ENCODE data around the gene FANCD2.
"Not testable (repeated sequence)": the region's sequence is repeated elsewhere in the genome, so short reads cannot be mapped to it uniquely, and the experiment has no call there.

The FANCD2 gene

DNA sequence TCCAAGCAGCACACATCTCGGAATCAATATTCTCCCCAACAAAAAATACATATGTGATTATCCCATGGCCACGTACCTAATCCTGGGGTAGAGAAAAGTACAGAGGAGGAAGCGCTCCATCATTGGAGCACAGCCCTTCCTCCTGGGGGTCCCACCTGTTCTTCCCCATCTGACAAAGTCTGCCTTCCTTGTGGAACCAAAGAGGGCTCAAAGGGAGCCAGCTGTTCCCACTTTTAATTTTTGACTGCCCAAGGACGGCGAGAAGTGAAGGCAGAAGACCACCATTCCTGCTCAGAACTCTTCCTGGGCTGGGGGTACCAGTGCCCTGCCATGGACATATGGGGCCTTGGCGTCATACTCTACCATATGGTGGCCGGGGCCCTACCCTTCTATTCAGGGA lies 14.1 kb upstream of the FANCD2 start:
- no peak for DNase-seq (ENCODE audit: low read depth in 2 of 2, low spot score in 1 of 2)

DNA sequence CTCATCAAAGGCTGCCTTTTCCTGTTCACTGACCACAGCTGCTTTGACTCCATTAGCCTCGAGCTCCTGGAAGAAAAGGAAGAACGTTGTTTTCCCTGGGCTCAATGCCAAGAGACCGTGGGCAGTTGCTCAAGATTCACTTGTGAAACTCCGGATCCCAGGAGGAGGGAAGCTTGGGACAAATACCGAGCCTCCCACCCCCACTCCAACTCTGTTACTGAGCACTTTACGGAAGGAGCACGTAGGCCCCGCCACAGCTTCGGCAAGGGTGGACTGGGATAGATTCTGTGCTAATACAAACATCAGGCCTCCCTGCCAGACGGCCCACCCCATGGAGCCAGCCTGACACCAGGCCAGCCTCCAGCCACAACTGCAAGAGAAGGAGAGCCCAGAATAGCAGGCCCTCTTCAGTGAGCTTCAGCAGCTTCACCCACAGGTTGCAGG lies 10.8 kb upstream of the FANCD2 start:
- DNase-seq (ENCODE audit: low read depth in 2 of 2, low spot score in 1 of 2), result no peak

DNA sequence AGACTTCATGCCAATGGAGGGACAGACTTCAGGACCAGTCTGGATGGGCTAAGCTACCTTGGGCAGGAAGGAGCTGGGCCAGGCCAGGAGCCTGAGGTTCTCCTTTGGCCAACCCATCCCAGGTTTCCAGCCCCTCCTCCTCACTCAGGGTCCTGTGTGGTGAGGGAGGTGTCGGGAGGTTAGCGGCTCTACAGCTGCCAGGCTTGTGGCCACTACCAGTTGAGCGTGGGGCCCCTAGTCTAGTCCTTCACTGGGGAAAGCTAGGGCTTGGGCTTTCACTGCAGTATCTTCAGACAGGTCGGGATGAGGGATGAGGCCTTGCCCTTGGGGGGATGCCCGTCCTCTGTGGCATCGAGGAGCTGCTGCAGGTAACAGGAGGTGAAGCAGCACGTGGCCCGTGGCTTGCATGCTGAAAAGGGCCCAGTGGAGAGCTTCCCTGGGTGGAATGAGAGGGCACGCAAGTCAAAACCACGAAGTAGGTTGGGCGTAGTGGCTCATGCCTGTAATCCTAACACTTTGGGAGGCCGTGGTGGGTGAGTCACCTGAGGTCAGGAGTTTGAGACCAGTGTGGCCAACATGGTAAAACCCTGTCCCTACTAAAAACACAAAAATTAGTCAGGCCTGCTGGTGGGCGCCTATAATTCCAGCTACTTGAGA lies 8.5 kb upstream of the FANCD2 start:
- no peak for DNase-seq (ENCODE audit: low read depth in 2 of 2, low spot score in 1 of 2)

DNA sequence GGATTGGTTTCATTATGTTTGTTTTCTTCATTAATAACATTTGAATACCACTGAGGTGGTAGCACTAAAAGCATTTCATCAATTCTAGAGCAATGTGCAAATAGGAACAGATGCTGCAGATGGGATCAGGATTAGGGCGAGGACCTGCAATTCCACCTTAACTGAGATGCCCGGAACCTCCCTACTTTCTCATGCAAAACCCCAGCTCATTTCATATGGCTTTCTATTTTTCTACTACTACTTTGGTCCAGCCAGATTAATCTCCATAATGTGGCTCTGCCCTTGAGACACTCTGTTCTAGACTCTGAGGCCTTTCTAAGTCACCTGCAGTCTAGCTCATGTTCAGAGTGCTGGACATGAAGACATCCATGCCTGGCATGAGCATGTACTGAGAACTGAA lies 7.4 kb upstream of the FANCD2 start:
- not testable (repeated sequence) for DNase-seq (ENCODE audit: low read depth in 2 of 2, low spot score in 1 of 2)

DNA sequence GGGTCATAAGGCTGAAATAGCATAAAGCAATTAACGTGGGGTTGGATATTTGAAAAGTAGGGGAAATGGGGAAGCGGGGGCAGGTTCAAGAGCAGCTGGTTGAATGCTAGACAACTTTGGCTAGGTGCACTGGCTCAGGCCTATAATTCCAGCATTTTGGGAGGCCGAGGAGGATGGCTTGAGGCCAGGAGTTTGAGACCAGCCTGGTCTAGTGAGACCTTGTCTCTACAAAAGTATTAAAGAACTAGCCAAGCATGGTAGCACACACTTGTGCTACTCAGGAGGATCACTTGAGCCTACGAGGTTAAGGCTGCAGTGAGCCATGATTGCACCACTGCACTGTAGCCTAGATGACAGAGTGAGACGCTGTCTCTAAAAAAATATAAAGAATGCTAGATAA lies 6.9 kb upstream of the FANCD2 start:
- DNase-seq (ENCODE audit: low read depth in 2 of 2, low spot score in 1 of 2), result no peak

DNA sequence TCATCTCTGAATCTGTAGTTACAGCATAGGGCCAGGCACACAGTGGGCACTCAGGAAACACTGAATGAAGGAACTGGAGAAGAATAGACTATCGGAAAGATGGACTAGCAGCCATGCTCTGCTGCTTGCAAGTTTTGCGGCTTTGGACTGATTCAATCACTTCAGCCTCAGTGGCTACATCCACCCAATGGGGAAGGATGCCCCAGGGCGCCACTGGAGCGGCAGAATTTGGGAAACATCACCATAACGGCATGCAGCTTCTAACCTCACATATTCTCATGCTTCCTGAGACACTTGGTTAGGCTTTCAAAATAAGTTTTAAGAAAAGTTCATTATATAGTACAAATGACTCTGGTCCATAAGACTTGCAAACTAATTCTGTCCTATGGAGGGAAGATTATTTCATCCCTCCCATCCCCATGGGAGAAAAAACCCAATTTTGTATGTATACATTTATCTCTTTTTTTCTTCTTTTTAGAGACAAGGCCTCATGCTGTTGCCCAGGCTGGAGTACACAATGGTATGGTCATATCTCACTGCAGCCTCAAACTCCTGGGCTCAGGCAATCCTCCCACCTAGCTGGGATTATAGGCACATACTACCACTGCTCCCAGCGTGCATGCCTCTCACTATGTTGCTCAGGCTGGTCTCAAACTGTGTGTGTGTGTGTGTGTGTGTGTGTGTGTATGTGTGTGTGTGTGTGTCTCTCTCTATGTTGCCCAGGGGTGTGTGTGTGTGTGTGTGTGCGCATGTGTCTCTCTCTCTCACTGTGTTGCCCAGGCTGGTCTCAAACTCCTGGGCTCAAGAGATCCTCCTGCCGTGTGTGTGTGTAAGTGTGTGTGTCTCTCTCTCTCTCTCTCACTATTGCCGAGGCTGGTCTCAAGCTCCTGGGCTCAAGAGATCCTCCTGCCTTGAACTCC lies 4.1 kb upstream of the FANCD2 start:
- no peak for DNase-seq (ENCODE audit: low read depth in 2 of 2, low spot score in 1 of 2)

DNA sequence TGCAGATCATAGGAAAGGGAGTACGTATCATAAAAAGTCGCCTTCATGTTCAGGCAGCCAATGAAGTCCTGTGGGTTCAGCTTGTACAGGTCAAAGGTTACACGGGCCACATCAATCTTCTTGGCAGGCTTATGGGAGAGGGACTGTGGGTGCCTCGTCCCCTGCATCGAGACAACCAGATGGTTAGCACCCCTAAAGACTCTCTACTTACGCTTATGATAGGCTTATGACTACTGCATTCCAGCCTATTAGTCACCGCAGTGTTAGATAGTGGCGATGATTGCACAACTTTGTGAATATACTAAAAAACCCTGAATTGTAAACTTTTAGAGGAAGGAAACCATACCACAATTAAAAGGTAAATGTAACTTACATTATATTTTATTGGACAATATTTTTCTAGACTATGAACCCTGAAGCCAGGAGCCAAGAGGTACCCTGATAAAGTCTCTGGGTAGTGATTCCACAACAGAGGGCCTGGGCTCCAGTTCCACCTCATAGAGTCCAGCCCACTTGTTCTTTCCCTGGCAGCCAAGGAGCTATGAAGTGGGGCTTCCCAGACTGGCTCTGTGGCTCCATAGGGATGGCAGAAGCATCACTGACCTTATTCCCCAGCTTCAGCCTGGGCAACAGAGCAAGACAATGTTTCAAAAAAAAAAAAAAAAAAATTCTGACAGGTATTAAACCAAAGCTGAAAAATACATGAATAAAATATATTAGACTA lies 2.5 kb upstream of the FANCD2 start:
- no peak for DNase-seq (ENCODE audit: low read depth in 2 of 2, low spot score in 1 of 2)

DNA sequence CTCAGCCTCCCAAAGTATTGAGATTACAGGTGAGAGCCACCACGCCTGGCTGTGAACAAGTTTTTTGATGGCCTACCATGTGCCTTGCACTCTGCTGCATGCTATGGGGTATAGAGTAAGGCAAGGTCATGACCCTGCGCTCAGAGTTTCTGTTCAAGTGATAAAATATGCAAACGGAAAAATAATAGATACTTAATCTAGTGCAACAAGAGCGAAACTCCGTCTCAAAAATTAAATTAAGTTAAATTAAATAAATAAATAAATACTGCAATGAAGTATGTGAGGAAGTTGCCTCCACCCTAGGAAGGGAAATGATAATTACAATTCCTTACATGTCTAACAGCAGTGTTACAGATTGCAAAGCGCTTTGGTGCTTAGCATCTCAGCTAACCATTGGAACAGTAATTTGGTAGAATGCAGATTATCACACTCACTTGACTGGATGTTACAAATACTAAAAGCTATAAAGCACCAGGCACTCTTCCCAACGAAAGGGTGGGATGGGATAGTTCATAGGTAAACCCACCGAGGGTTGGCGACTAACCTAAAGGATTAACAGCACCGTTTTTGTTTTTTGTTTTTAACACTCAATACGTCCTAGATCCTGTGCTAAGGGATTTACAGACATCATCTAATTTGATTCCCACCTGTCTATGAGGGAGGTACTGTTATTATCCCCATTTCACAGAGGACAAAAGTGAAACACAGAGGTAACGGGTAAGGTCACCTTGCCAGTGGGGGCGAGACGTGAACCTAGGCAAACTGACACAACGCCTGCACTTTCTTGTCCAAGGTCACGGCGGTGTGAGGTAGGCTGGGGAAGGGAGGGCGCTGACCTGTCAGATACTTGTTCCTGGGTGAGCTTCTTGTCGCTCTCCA lies 793 bp upstream of the FANCD2 start:
- no peak for DNase-seq (ENCODE audit: low read depth in 2 of 2, low spot score in 1 of 2)

DNA sequence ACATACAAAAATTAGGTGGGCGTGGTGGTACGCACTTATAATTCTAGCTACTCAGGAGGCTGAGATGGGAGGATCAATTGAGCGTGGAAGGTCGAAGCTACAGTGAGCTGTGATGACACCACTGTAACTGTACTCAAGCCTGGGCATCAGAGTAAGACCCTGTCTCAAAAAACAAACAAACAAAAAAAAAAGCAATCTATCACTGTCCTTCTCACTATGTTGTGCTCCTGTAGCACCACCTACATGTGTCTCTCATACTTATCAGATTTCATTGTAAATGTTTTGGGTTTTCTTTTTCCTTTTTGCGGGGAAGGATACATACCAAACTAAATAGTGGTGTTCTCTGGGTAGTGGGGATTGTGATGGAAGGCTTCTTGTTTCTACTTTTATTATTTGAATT lies 14.8 kb downstream of the FANCD2 start:
- DNase-seq (ENCODE audit: low read depth in 2 of 2, low spot score in 1 of 2), result no peak

DNA sequence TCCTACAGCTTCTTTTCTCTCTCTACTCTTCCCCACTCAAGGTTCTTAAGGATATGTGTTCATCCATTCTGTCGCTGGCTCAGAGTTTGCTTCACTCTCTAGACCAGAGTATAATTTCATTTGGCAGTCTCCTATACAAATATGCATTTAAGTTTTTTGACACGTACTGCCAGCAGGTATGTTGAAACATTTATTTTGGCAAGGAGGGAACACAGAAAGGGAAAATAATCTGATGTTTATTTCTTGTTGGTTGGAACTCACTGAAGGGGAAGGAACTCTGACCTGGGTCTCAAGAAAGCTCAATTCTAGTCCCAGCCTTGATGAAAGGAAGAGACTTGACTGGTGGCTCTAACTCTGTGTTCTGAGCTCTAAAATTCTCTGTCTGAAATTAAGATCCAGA lies 21.6 kb downstream of the FANCD2 start:
- DNase-seq (ENCODE audit: low read depth in 2 of 2, low spot score in 1 of 2), result no peak

DNA sequence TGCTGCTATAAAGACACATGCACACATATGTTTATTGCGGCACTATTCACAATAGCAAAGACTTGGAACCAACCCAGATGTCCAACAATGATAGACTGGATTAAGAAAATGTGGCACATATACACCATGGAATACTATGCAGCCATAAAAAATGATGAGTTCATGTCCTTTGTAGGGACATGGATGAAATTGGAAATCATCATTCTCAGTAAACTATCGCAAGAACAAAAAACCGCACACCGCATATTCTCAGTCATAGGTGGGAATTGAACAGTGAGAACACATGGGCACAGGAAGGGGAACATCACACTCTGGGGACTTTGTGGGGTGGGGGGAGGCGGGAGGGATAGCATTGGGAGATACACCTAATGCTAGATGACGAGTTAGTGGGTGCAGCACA lies 26.8 kb downstream of the FANCD2 start:
- DNase-seq (ENCODE audit: low read depth in 2 of 2, low spot score in 1 of 2), result not testable (repeated sequence)

DNA sequence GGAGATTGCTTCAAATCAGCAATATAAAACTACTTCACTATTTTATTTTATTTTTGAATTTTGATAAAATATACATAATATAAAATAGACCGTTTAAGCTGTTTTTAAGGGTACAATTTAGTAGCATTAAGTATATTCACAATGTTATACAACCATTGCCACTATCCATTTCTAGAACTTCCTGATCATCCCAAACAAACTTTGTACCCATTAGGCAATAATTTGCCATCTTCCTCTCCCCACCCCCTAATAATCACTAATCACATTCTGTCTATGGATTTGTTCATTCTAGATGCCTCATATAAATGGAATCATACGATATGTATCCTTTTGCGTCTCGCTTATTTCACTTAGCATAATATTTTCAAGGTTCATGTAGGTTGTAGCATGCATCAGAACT lies 28.9 kb downstream of the FANCD2 start:
- DNase-seq (ENCODE audit: low read depth in 2 of 2, low spot score in 1 of 2), result no peak

DNA sequence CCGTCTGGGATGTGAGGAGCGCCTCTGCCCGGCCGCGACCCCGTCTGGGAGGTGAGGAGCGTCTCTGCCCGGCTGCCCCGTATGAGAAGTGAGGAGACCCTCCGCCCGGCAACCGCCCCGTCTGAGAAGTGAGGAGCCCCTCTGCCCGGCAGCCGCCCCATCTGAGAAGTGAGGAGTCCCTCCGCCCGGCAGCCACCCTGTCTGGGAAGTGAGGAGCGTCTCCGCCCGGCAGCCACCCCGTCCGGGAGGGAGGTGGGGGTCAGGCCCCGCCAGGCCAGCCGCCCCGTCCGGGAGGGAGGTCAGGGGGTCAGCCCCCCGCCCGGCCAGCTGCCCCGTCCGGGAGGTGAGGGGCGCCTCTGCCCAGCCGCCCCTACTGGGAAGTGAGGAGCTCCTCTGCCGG lies 43.8 kb downstream of the FANCD2 start:
- not testable (repeated sequence) for DNase-seq (ENCODE audit: low read depth in 2 of 2, low spot score in 1 of 2)

DNA sequence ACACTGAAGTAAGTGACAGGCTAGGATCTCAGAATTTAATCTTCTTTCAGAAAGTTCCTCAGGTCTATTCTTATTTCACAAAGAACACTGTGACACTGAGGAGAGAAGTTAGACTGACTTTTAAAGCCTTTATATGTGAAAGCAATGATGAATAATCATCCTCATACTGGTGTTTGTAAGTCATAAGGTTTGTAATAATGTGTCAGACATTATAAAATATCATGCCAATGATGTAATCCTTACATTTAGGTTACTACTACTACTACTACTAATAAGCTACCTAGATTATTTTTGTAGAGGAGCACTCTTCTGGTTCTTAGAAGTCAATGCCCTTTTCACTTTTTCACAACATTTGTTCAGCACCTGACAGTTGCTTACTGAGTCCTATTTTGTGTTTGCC lies 48.4 kb downstream of the FANCD2 start:
- no peak for DNase-seq (ENCODE audit: low read depth in 2 of 2, low spot score in 1 of 2)

DNA sequence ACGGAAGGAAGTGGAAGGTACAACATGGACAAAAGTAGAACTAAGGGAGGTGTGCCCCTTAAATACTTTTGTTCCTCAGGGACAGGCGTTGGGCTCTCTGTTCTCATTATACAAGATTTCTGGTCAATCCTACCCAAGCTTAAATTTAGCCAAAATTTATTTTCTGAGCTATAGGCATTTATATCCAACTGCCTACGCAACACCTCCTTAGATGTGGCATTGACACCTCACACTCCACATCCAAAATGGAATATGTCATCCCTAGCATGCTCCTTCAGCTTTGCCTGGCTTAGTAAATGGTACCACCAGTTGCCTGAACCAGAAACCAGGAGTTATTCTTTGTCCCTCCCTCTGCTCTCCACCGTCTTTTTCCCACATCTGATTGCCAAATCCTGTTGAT lies 55.6 kb downstream of the FANCD2 start:
- no peak for DNase-seq (ENCODE audit: low read depth in 2 of 2, low spot score in 1 of 2)

DNA sequence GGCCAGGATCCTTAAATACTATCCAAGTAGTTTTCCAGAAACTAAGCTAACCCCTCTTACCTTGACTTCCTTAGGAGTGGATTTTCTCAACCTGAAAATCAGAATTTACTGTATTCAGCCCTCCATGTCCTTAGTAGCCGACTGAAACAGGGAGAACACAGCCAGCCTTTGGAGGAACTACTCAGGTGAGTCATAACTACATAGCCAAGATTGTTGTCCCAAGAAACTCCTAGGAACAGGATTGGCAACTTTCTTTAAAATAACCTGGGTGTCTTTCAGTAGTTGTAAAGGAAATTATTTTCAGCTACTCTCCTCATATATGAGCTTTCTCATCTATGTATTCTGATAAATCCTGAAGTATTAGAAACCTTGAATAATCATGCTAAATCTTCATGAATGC lies 59.5 kb downstream of the FANCD2 start:
- no peak for DNase-seq (ENCODE audit: low read depth in 2 of 2, low spot score in 1 of 2)

DNA sequence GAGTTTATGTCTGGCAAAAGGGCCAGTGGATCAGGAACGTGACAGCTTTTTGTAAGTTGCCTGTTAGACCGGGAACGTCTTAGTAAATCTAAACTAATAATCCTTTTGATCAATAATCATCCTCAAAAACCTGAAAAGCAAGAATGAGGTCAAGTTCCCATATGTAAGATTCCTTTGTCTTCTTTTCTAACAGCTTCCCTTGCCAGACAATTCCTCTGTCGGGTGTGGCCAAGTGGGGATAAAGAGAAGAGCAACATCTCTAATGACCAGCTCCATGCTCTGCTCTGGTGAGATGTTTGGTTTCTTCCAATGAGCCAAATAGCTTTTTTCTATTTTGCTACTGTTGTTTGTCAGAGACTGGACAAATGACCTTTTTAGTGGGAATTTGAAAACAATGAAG lies 62.0 kb downstream of the FANCD2 start:
- no peak for DNase-seq (ENCODE audit: low read depth in 2 of 2, low spot score in 1 of 2)

DNA sequence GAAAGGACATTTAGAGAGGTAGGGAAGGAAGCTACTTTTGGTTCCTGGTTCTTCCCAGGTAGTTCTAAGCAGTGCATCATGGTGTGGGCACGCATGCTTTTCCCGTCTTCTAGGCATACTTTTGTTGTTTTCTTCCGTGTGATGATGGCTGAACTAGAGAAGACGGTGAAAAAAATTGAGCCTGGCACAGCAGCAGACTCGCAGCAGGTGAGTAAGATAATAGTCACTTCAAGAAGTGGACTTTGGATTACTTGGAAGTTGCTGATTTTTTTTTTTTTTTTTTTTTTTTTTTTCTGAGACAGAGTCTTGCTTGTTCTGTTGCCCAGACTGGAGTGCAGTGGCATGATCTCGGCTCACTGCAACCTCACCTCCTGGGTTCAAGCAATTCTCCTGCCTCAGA lies 63.9 kb downstream of the FANCD2 start:
- no peak for DNase-seq (ENCODE audit: low read depth in 2 of 2, low spot score in 1 of 2)

DNA sequence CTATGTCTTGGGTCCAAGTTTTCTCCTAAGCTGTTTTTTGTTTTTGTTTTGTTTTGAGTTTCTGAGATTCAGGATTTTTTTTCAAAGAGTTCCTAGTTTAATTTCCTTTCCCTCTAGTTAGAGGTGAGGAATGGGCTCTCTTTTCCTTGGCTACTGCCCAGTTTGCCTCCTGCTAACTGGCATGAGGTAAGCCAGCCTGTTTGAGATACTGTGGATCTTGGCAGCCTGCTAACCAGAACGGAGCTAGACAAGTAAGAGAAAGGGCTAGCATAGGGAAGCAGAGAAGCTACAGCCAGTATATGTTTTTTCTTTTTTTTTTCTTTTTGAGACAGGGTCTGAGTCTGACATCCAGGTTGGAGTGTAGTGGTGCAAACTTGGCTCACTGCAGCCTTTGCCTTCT lies 64.5 kb downstream of the FANCD2 start:
- not testable (repeated sequence) for DNase-seq (ENCODE audit: low read depth in 2 of 2, low spot score in 1 of 2)

DNA sequence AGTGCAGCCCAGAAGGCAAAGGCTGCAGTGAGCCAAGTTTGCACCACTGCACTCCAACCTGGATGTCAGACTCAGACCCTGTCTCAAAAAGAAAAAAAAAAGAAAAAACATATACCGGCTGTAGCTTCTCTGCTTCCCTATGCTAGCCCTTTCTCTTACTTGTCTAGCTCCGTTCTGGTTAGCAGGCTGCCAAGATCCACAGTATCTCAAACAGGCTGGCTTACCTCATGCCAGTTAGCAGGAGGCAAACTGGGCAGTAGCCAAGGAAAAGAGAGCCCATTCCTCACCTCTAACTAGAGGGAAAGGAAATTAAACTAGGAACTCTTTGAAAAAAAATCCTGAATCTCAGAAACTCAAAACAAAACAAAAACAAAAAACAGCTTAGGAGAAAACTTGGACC lies 65.2 kb downstream of the FANCD2 start:
- DNase-seq (ENCODE audit: low read depth in 2 of 2, low spot score in 1 of 2), result not testable (repeated sequence)

DNA sequence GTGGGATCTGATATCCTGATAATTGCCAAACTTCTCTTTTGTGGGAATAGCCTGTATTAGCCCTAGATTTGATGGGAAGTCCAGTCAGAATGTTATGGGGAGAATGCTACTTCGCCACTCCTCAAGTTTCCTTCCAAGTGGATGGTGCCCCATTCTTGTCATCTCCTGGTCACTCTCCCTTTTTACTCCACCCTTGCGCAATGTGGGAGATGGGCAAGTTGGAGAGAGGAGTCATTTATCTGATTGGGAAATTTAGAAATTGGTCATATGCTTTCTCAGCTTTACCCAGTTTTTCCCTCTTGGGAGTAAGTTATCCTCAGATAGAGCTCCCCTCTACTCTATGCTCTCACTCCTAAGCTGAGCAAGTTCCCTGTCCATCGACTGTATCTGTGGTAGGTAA lies 67.4 kb downstream of the FANCD2 start:
- no peak for DNase-seq (ENCODE audit: low read depth in 2 of 2, low spot score in 1 of 2)
